SK-N-SH (cell line): ENCODE results near the gene DEFB129. TPM values are rescaled to one million over a fixed set of nuclear protein-coding genes. Genes with fewer than 3 reads are reported as not detected.

Experiments
- CTCF ChIA-PET: fragments of 300-600, 350-600 bp; formaldehyde crosslinking; extraction: SDS; loops from one replicate; lab custom pipeline; 2021; lab: Yijun Ruan, JAX
- POLR2A ChIA-PET: fragments of 350-600 bp; sonication (Branson Sonifier 250); formaldehyde crosslinking; extraction: SDS; loops from one replicate; lab custom pipeline; 2020; ENCODE audit warnings: antibody characterized with exemption, inconsistent platforms; lab: Yijun Ruan, JAX
- DNase-seq: peaks from one replicate; pipeline ENCODE4 v3.0.0; 2012
- H2AFZ ChIP-seq: fragments of 200-600 bp; sonication (generic); 2 replicates; pipeline ENCODE4 v1.8.1; 2016; ENCODE audit warnings: antibody characterized with exemption, mild to moderate bottlenecking, low read depth
- H3F3A ChIP-seq: fragments of 200-600 bp; sonication (generic); replicated peaks from 2 replicates; pipeline ENCODE3; 2016; ENCODE audit warnings: antibody characterized with exemption, mild to moderate bottlenecking; ENCODE audit not compliant: insufficient read depth
- H3K27ac ChIP-seq, 2 experiments: fragments of 200-500 bp in 1 of 2; fragments of 200-600 bp in 1 of 2; sonication (Bioruptor generic) in 1 of 2; sonication (generic), shearing (Covaris generic) in 1 of 2; 2 replicates each; pipeline versions ENCODE4 v1.5.1 to v1.6.1; 2014 to 2016; ENCODE audit warnings: low read depth in 2 of 2, inconsistent platforms in 1 of 2, low read length in 1 of 2, mild to moderate bottlenecking in 1 of 2, mixed read lengths in 1 of 2
- H3K27me3 ChIP-seq: fragments of 200-600 bp; sonication (generic), shearing (Covaris generic); 2 replicates; pipeline ENCODE4 v1.6.1; 2016; ENCODE audit warnings: mixed run types; ENCODE audit not compliant: insufficient read depth
- H3K36me3 ChIP-seq, 2 experiments: fragments of 200-500 bp in 1 of 2; fragments of 200-600 bp in 1 of 2; sonication (Bioruptor generic) in 1 of 2; sonication (generic) in 1 of 2; replicated peaks in 1 of 2; 2 replicates each; pipeline versions ENCODE3 to v1.5.1; 2014 to 2016; ENCODE audit warnings: low read length in 1 of 2, mild to moderate bottlenecking in 1 of 2; ENCODE audit not compliant: insufficient read depth in 2 of 2, control insufficient read depth in 1 of 2
- H3K4me1 ChIP-seq, 2 experiments: fragments of 200-500 bp in 1 of 2; fragments of 200-600 bp in 1 of 2; sonication (Bioruptor generic) in 1 of 2; sonication (generic), shearing (Covaris generic) in 1 of 2; 2 replicates each; pipeline versions ENCODE4 v1.5.1 to v1.6.1; 2014 to 2016; ENCODE audit warnings: low read depth in 1 of 2, low read length in 1 of 2, mixed run types in 1 of 2; ENCODE audit not compliant: insufficient read depth in 2 of 2, control insufficient read depth in 1 of 2
- H3K4me2 ChIP-seq: fragments of 200-600 bp; sonication (generic), shearing (Covaris generic); 2 replicates; pipeline ENCODE4 v1.6.1; 2017; ENCODE audit warnings: mixed run types
- H3K4me3 ChIP-seq, 2 experiments: fragments of 200-500 bp in 1 of 2; fragments of 200-600 bp in 1 of 2; sonication (Bioruptor generic) in 1 of 2; sonication (generic), shearing (Covaris generic) in 1 of 2; 2 replicates each; pipeline versions ENCODE4 v1.5.1 to v1.8.1; 2014 to 2016; ENCODE audit warnings: low read depth in 2 of 2, inconsistent platforms in 1 of 2, low read length in 1 of 2, mild to moderate bottlenecking in 1 of 2, mixed read lengths in 1 of 2, moderate library complexity in 1 of 2
- H3K79me2 ChIP-seq: fragments of 200-600 bp; sonication (generic); 2 replicates; pipeline ENCODE4 v1.8.1; 2017; ENCODE audit warnings: mild to moderate bottlenecking; ENCODE audit not compliant: insufficient read depth
- H3K9ac ChIP-seq: fragments of 200-600 bp; sonication (generic); 2 replicates; pipeline ENCODE4 v1.6.1; 2017; ENCODE audit warnings: mixed run types
- H3K9me2 ChIP-seq: fragments of 200-600 bp; sonication (generic); 2 replicates; pipeline ENCODE4 v1.6.1; 2017; ENCODE audit warnings: mixed run types
- H3K9me3 ChIP-seq: fragments of 200-600 bp; sonication (generic); 2 replicates; pipeline ENCODE4 v1.6.1; 2017; ENCODE audit warnings: mixed run types, mild to moderate bottlenecking, moderate library complexity
- H4K20me1 ChIP-seq: fragments of 200-600 bp; sonication (generic); 2 replicates; pipeline ENCODE4 v1.6.1; 2017; ENCODE audit warnings: mild to moderate bottlenecking, mixed run types; ENCODE audit not compliant: insufficient read depth
- CTCF ChIP-seq: fragments of 200-600 bp; sonication (generic); IDR thresholded peaks from 2 replicates; pipeline ENCODE4 v1.6.1; 2017; ENCODE audit warnings: antibody characterized with exemption, mild to moderate bottlenecking, moderate library complexity
- EP300 ChIP-seq, 2 experiments: IDR thresholded peaks; 2 replicates each; pipeline versions ENCODE4 v1.4.0 to v1.6.1; 2012; ENCODE audit warnings: borderline replicate concordance in 1 of 2, low read depth in 1 of 2, low read length in 1 of 2
- EZH2phosphoT487 ChIP-seq: fragments of 200-600 bp; sonication (generic); IDR thresholded peaks from 2 replicates; pipeline ENCODE4 v1.6.1; 2017; ENCODE audit warnings: low read depth, mixed run types, mild to moderate bottlenecking, antibody characterized with exemption, moderate library complexity, borderline replicate concordance
- FOXM1 ChIP-seq: IDR thresholded peaks from 2 replicates; pipeline ENCODE4 v1.4.0; 2012; ENCODE audit warnings: low read depth, mild to moderate bottlenecking
- GATA2 ChIP-seq: sonication (generic); formaldehyde crosslinking; IDR thresholded peaks from 2 replicates; pipeline ENCODE4 v1.5.0; 2020; ENCODE audit warnings: mild to moderate bottlenecking, missing genetic modification reagents
- JUND ChIP-seq: IDR thresholded peaks from 2 replicates; pipeline ENCODE4 v1.4.0; 2012
- MEF2A ChIP-seq: IDR thresholded peaks from 2 replicates; pipeline ENCODE4 v1.4.0; 2012; ENCODE audit warnings: low read depth, borderline replicate concordance
- MXI1 ChIP-seq: IDR thresholded peaks from 2 replicates; pipeline ENCODE4 v1.6.1; 2012; ENCODE audit warnings: mild to moderate bottlenecking, low read depth, low read length, improper control_type of control experiment
- PBX3 ChIP-seq: IDR thresholded peaks from 2 replicates; pipeline ENCODE4; 2012
- RCOR1 ChIP-seq: fragments of 150-350 bp; IDR thresholded peaks from 2 replicates; pipeline ENCODE4 v1.6.1; 2017; ENCODE audit warnings: antibody characterized with exemption, low read length
- RFX5 ChIP-seq: IDR thresholded peaks from 2 replicates; pipeline ENCODE4 v1.6.1; 2012; ENCODE audit warnings: mild to moderate bottlenecking, improper control_type of control experiment, low read length
- SIN3A ChIP-seq: IDR thresholded peaks from 2 replicates; pipeline ENCODE4 v1.6.1; 2012; ENCODE audit warnings: low read depth, mild to moderate bottlenecking, low read length, moderate library complexity, borderline replicate concordance
- SMC3 ChIP-seq: IDR thresholded peaks from 2 replicates; pipeline ENCODE4 v1.6.1; 2012; ENCODE audit warnings: low read depth, low read length, improper control_type of control experiment
- TEAD4 ChIP-seq: IDR thresholded peaks from 2 replicates; pipeline ENCODE4 v1.4.0; 2012; ENCODE audit warnings: mild to moderate bottlenecking, borderline replicate concordance; ENCODE audit not compliant: insufficient read depth
- USF1 ChIP-seq: IDR thresholded peaks from 2 replicates; pipeline ENCODE4 v1.4.0; 2012; ENCODE audit warnings: low read depth, borderline replicate concordance
- USF2 ChIP-seq: fragments of 150-350 bp; IDR thresholded peaks from 2 replicates; pipeline ENCODE4 v1.6.1; 2017; ENCODE audit warnings: antibody characterized with exemption, low read length, low read depth, borderline replicate concordance
- WGBS: methylation state at CpG from one replicate; pipeline ENCODE4 v1.1.6; 2017; ENCODE audit warnings: low lambda C conversion rate; 5-methylcytosine and 5-hydroxymethylcytosine counted together
- polyA plus RNA-seq, 3 experiments: library from polyadenylated mRNA; depleted of rRNA; stranded (reverse); fragments of >200 nt; gene quantifications; 2 replicates each; pipeline ENCODE4 v1.2.3, GENCODE V29; 2012

The DEFB129 gene
- polyA plus RNA-seq, 1 of the 3 experiments (the other 2 are of a cell fraction): not detected

- Histone ChIP-seq H3K36me3 (no peaks in the 10 kb centered on the region), H3K27ac (no peak overlapping the region), H4K20me1 (no peaks in the 10 kb centered on the region), H3K9ac (no peak overlapping the region), H3K79me2 (no peaks in the 10 kb centered on the region), H3K27me3 (no peaks in the 10 kb centered on the region), H2AFZ (no peak overlapping the region), H3K4me3 (no peak overlapping the region), H3K9me2 (no peaks in the 10 kb centered on the region), H3K4me1 (no peaks in the 10 kb centered on the region), H3F3A (no peaks in the 10 kb centered on the region), H3K9me3 (no peaks in the 10 kb centered on the region), H3K4me2 (no peak overlapping the region)
- POLR2A ChIA-PET: no interaction called here
- no peak for TF ChIP-seq USF1
- CTCF ChIA-PET: interaction anchor here (3.7 to 5.4 kb wide), 2 partner anchors 55 to 120 kb away, joined by 15 to 30 read pairs; no protein-coding TSS in a partner anchor
- 8% methylated on average over 7 of the region's 7 CpGs for WGBS
- no peak for DNase-seq
These were observed 16.1 kb upstream of the DEFB129 start for GRCh38 chr20:210809-211502.

- DNase-seq: no peak
- Histone ChIP-seq H3K9ac (no peak overlapping the region), H3K79me2 (no peaks in the 10 kb centered on the region)
- no peak for TF ChIP-seq SMC3
- TF ChIP-seq EZH2phosphoT487: no peak
- TF ChIP-seq MEF2A: no peak
- TF ChIP-seq, all 33 proteins: peak for 0
- no peaks in the 10 kb centered on the region for H4K20me1 ChIP-seq
- no peak overlapping the region for H2AFZ ChIP-seq
- ChIA-PET CTCF (interaction anchor here (1.1 to 5.4 kb wide), 3 partner anchors 51 to 117 kb away, joined by 3 to 30 read pairs (median 7); no protein-coding TSS in a partner anchor), POLR2A (no interaction called here)
- no peak overlapping the region for H3K27ac ChIP-seq
- 30% methylated on average over 2 of the region's 2 CpGs for WGBS
- H3K9me2 ChIP-seq: no peaks in the 10 kb centered on the region
- no peak overlapping the region for H3K4me3 ChIP-seq
- H3K27me3 ChIP-seq: no peaks in the 10 kb centered on the region; the same call in 1 of the 2 replicates
- no peaks in the 10 kb centered on the region for H3K9me3 ChIP-seq
- H3F3A ChIP-seq: no peaks in the 10 kb centered on the region
- no peaks in the 10 kb centered on the region for H3K36me3 ChIP-seq
- no peak overlapping the region for H3K4me2 ChIP-seq
- H3K4me1 ChIP-seq: no peaks in the 10 kb centered on the region
These were observed 12.7 kb upstream of the DEFB129 start for GRCh38 chr20:214383-214782.

- Histone ChIP-seq H3K79me2 (no peaks in the 10 kb centered on the region), H3K27me3 (no peaks in the 10 kb centered on the region; the same call in 1 of the 2 replicates), H3K36me3 (no peaks in the 10 kb centered on the region), H3K9me2 (no peaks in the 10 kb centered on the region), H3K9ac (no peak overlapping the region), H2AFZ (no peak overlapping the region), H4K20me1 (no peaks in the 10 kb centered on the region), H3F3A (no peaks in the 10 kb centered on the region), H3K4me1 (no peaks in the 10 kb centered on the region), H3K4me3 (no peak overlapping the region), H3K9me3 (no peaks in the 10 kb centered on the region), H3K27ac (no peak overlapping the region), H3K4me2 (no peak overlapping the region)
- DNase-seq: no peak
- WGBS: 38% methylated on average over 1 of the region's 1 CpG
- ChIA-PET POLR2A (no interaction called here), CTCF (interaction anchor here (1.1 to 2.2 kb wide), 3 partner anchors 29 to 115 kb away, joined by 3 to 7 read pairs (median 3); no protein-coding TSS in a partner anchor)
- TF ChIP-seq PBX3 (no peak), SIN3A (no peak), USF2 (no peak), EZH2phosphoT487 (no peak), RFX5 (no peak), MXI1 (no peak), FOXM1 (no peak), RCOR1 (no peak), SMC3 (no peak), TEAD4 (no peak), GATA2 (CRISPR knock-in tag) (no peak), MEF2A (no peak), EP300 (IDR thresholded peaks at IDR 0.05; ENCODE audit: borderline replicate concordance in 1 of 2, low read depth in 1 of 2, low read length in 1 of 2) (no peak), CTCF (no peak), JUND (no peak)
These were observed 11.3 kb upstream of the DEFB129 start for GRCh38 chr20:215796-216195.
